SK-N-SH (cell line): Measurements from ENCODE around the gene ACTN2. TPM values are rescaled to one million over a fixed set of nuclear protein-coding genes. Genes with fewer than 3 reads are reported as not detected.

Experiments
- CTCF ChIA-PET: fragments of 300-600, 350-600 bp; formaldehyde crosslinking; extraction: SDS; loops from one replicate; lab custom pipeline; 2021; lab: Yijun Ruan, JAX
- POLR2A ChIA-PET: fragments of 350-600 bp; sonication (Branson Sonifier 250); formaldehyde crosslinking; extraction: SDS; loops from one replicate; lab custom pipeline; 2020; ENCODE audit warnings: antibody characterized with exemption, inconsistent platforms; lab: Yijun Ruan, JAX
- DNase-seq: peaks from one replicate; pipeline ENCODE4 v3.0.0; 2012
- H2AFZ ChIP-seq: fragments of 200-600 bp; sonication (generic); 2 replicates; pipeline ENCODE4 v1.8.1; 2016; ENCODE audit warnings: antibody characterized with exemption, mild to moderate bottlenecking, low read depth
- H3F3A ChIP-seq: fragments of 200-600 bp; sonication (generic); replicated peaks from 2 replicates; pipeline ENCODE3; 2016; ENCODE audit warnings: antibody characterized with exemption, mild to moderate bottlenecking; ENCODE audit not compliant: insufficient read depth
- H3K27ac ChIP-seq, 2 experiments: fragments of 200-500 bp in 1 of 2; fragments of 200-600 bp in 1 of 2; sonication (Bioruptor generic) in 1 of 2; sonication (generic), shearing (Covaris generic) in 1 of 2; 2 replicates each; pipeline versions ENCODE4 v1.5.1 to v1.6.1; 2014 to 2016; ENCODE audit warnings: low read depth in 2 of 2, inconsistent platforms in 1 of 2, low read length in 1 of 2, mild to moderate bottlenecking in 1 of 2, mixed read lengths in 1 of 2
- H3K27me3 ChIP-seq: fragments of 200-600 bp; sonication (generic), shearing (Covaris generic); 2 replicates; pipeline ENCODE4 v1.6.1; 2016; ENCODE audit warnings: mixed run types; ENCODE audit not compliant: insufficient read depth
- H3K36me3 ChIP-seq, 2 experiments: fragments of 200-500 bp in 1 of 2; fragments of 200-600 bp in 1 of 2; sonication (Bioruptor generic) in 1 of 2; sonication (generic) in 1 of 2; replicated peaks in 1 of 2; 2 replicates each; pipeline versions ENCODE3 to v1.5.1; 2014 to 2016; ENCODE audit warnings: low read length in 1 of 2, mild to moderate bottlenecking in 1 of 2; ENCODE audit not compliant: insufficient read depth in 2 of 2, control insufficient read depth in 1 of 2
- H3K4me1 ChIP-seq, 2 experiments: fragments of 200-500 bp in 1 of 2; fragments of 200-600 bp in 1 of 2; sonication (Bioruptor generic) in 1 of 2; sonication (generic), shearing (Covaris generic) in 1 of 2; 2 replicates each; pipeline versions ENCODE4 v1.5.1 to v1.6.1; 2014 to 2016; ENCODE audit warnings: low read depth in 1 of 2, low read length in 1 of 2, mixed run types in 1 of 2; ENCODE audit not compliant: insufficient read depth in 2 of 2, control insufficient read depth in 1 of 2
- H3K4me2 ChIP-seq: fragments of 200-600 bp; sonication (generic), shearing (Covaris generic); 2 replicates; pipeline ENCODE4 v1.6.1; 2017; ENCODE audit warnings: mixed run types
- H3K4me3 ChIP-seq, 2 experiments: fragments of 200-500 bp in 1 of 2; fragments of 200-600 bp in 1 of 2; sonication (Bioruptor generic) in 1 of 2; sonication (generic), shearing (Covaris generic) in 1 of 2; 2 replicates each; pipeline versions ENCODE4 v1.5.1 to v1.8.1; 2014 to 2016; ENCODE audit warnings: low read depth in 2 of 2, inconsistent platforms in 1 of 2, low read length in 1 of 2, mild to moderate bottlenecking in 1 of 2, mixed read lengths in 1 of 2, moderate library complexity in 1 of 2
- H3K79me2 ChIP-seq: fragments of 200-600 bp; sonication (generic); 2 replicates; pipeline ENCODE4 v1.8.1; 2017; ENCODE audit warnings: mild to moderate bottlenecking; ENCODE audit not compliant: insufficient read depth
- H3K9ac ChIP-seq: fragments of 200-600 bp; sonication (generic); 2 replicates; pipeline ENCODE4 v1.6.1; 2017; ENCODE audit warnings: mixed run types
- H3K9me2 ChIP-seq: fragments of 200-600 bp; sonication (generic); 2 replicates; pipeline ENCODE4 v1.6.1; 2017; ENCODE audit warnings: mixed run types
- H3K9me3 ChIP-seq: fragments of 200-600 bp; sonication (generic); 2 replicates; pipeline ENCODE4 v1.6.1; 2017; ENCODE audit warnings: mixed run types, mild to moderate bottlenecking, moderate library complexity
- H4K20me1 ChIP-seq: fragments of 200-600 bp; sonication (generic); 2 replicates; pipeline ENCODE4 v1.6.1; 2017; ENCODE audit warnings: mild to moderate bottlenecking, mixed run types; ENCODE audit not compliant: insufficient read depth
- ELF1 ChIP-seq: IDR thresholded peaks from 2 replicates; pipeline ENCODE4 v1.4.0; 2012
- FOXM1 ChIP-seq: IDR thresholded peaks from 2 replicates; pipeline ENCODE4 v1.4.0; 2012; ENCODE audit warnings: low read depth, mild to moderate bottlenecking
- GABPA ChIP-seq: IDR thresholded peaks from 2 replicates; pipeline ENCODE4 v1.4.0; 2012; ENCODE audit warnings: low read depth, mild to moderate bottlenecking
- GATA2 ChIP-seq: sonication (generic); formaldehyde crosslinking; IDR thresholded peaks from 2 replicates; pipeline ENCODE4 v1.5.0; 2020; ENCODE audit warnings: mild to moderate bottlenecking, missing genetic modification reagents
- JUND ChIP-seq: IDR thresholded peaks from 2 replicates; pipeline ENCODE4 v1.4.0; 2012
- MEF2A ChIP-seq: IDR thresholded peaks from 2 replicates; pipeline ENCODE4 v1.4.0; 2012; ENCODE audit warnings: low read depth, borderline replicate concordance
- MXI1 ChIP-seq: IDR thresholded peaks from 2 replicates; pipeline ENCODE4 v1.6.1; 2012; ENCODE audit warnings: mild to moderate bottlenecking, low read depth, low read length, improper control_type of control experiment
- NFIC ChIP-seq: IDR thresholded peaks from 2 replicates; pipeline ENCODE4 v1.4.0; 2012; ENCODE audit warnings: borderline replicate concordance
- POLR2AphosphoS5 ChIP-seq: IDR thresholded peaks from 2 replicates; pipeline ENCODE4 v1.6.1; 2012; ENCODE audit warnings: low read depth, low read length
- SIN3A ChIP-seq: IDR thresholded peaks from 2 replicates; pipeline ENCODE4 v1.6.1; 2012; ENCODE audit warnings: low read depth, mild to moderate bottlenecking, low read length, moderate library complexity, borderline replicate concordance
- TAF1 ChIP-seq: IDR thresholded peaks from 2 replicates; pipeline ENCODE4 v1.6.1; 2012; ENCODE audit warnings: low read depth, mild to moderate bottlenecking, low read length, moderate library complexity, borderline replicate concordance
- TCF12 ChIP-seq: IDR thresholded peaks from 2 replicates; pipeline ENCODE4 v1.4.0; 2012
- TEAD4 ChIP-seq: IDR thresholded peaks from 2 replicates; pipeline ENCODE4 v1.4.0; 2012; ENCODE audit warnings: mild to moderate bottlenecking, borderline replicate concordance; ENCODE audit not compliant: insufficient read depth
- YY1 ChIP-seq: IDR thresholded peaks from 2 replicates; pipeline ENCODE4 v1.4.0; 2012; ENCODE audit warnings: low read depth, mild to moderate bottlenecking
- WGBS: methylation state at CpG from one replicate; pipeline ENCODE4 v1.1.6; 2017; ENCODE audit warnings: low lambda C conversion rate; 5-methylcytosine and 5-hydroxymethylcytosine counted together
- polyA plus RNA-seq, 3 experiments: library from polyadenylated mRNA; depleted of rRNA; stranded (reverse); fragments of >200 nt; gene quantifications; 2 replicates each; pipeline ENCODE4 v1.2.3, GENCODE V29; 2012
- TF ChIP-seq, protein P1 (sequence below): IDR thresholded peaks from 2 replicates; pipeline ENCODE4 v1.4.0; 2012; ENCODE audit warnings: low read depth, borderline replicate concordance
- TF ChIP-seq, protein P2 (sequence below): fragments of 200-600 bp; sonication (generic); IDR thresholded peaks from 2 replicates; pipeline ENCODE4 v1.6.1; 2017; ENCODE audit warnings: antibody characterized with exemption, mild to moderate bottlenecking, moderate library complexity
- TF ChIP-seq, protein P3 (sequence below): IDR thresholded peaks from 2 replicates; pipeline ENCODE4; 2012
- TF ChIP-seq, protein P4 (sequence below): IDR thresholded peaks from 2 replicates; pipeline ENCODE4 v1.4.0; 2012; ENCODE audit warnings: low read depth, borderline replicate concordance
- TF ChIP-seq, protein P5 (sequence below): fragments of 150-350 bp; IDR thresholded peaks from 2 replicates; pipeline ENCODE4 v1.6.1; 2016; ENCODE audit warnings: mild to moderate bottlenecking, low read depth, low read length
- TF ChIP-seq, protein P6 (sequence below): fragments of 150-350 bp; IDR thresholded peaks from 2 replicates; pipeline ENCODE4 v1.6.1; 2017; ENCODE audit warnings: antibody characterized with exemption, low read length, low read depth, borderline replicate concordance

ACTN2 gene
- polyA plus RNA-seq, 1 of the 3 experiments (the other 2 are of a cell fraction), result 0.15 TPM

DNA sequence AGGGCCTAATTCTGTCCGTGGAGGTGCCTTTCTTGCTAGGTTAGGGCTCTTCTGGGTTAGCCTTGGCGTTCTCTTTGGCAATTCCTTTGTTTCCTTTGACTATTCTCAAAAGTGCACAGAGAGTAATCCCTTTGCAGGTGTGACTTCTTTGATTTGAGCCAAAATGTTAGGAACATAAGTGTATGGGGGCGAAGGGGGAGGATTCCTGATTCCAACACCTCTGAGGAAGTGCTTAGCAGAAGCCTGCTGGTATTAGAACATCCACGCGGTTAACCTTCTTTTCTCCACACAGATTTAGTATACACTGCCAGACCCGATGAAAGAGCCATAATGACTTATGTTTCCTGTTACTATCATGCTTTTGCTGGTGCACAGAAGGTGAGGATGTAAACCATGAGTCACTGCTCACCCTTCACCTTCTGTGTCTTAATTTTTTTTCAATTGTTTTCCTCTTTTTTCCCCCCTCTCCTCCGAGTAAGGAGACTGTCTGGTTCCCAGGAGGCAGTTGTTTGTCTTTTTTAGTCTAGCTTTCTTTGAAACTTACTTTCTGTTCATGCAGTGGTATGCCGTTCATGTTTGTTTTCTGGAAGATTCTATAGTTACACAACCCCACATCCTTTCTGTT, 48.0 kb downstream of the ACTN2 start:
- H3K9me3 ChIP-seq, result no peaks in the 10 kb centered on the region
- WGBS, result 58% methylated on average over 8 of the region's 8 CpGs
- DNase-seq, result no peak
- H3K27me3 ChIP-seq, result no peaks in the 10 kb centered on the region
- no peaks in the 10 kb centered on the region for H3K4me1 ChIP-seq
- no peaks in the 10 kb centered on the region for H3F3A ChIP-seq
- H3K9ac ChIP-seq, result no peak overlapping the region
- H3K27ac ChIP-seq, result no peak overlapping the region
- H4K20me1 ChIP-seq, result no peaks in the 10 kb centered on the region
- H3K9me2 ChIP-seq, result no peaks in the 10 kb centered on the region
- no peak overlapping the region for H3K4me2 ChIP-seq
- H2AFZ ChIP-seq, result no peak overlapping the region
- no peaks in the 10 kb centered on the region for H3K36me3 ChIP-seq
- H3K79me2 ChIP-seq, result no peaks in the 10 kb centered on the region
- no peak overlapping the region for H3K4me3 ChIP-seq
- CTCF ChIA-PET, result no interaction called here
- TF ChIP-seq SIN3A, result no peak
- TF ChIP-seq NFIC, result no peak
- TF ChIP-seq, protein P1, sequence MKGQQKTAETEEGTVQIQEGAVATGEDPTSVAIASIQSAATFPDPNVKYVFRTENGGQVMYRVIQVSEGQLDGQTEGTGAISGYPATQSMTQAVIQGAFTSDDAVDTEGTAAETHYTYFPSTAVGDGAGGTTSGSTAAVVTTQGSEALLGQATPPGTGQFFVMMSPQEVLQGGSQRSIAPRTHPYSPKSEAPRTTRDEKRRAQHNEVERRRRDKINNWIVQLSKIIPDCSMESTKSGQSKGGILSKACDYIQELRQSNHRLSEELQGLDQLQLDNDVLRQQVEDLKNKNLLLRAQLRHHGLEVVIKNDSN, result no peak
- no peak for TF ChIP-seq TAF1
- no peak for TF ChIP-seq MEF2A
- TF ChIP-seq FOXM1, result no peak
- TF ChIP-seq, protein P2, sequence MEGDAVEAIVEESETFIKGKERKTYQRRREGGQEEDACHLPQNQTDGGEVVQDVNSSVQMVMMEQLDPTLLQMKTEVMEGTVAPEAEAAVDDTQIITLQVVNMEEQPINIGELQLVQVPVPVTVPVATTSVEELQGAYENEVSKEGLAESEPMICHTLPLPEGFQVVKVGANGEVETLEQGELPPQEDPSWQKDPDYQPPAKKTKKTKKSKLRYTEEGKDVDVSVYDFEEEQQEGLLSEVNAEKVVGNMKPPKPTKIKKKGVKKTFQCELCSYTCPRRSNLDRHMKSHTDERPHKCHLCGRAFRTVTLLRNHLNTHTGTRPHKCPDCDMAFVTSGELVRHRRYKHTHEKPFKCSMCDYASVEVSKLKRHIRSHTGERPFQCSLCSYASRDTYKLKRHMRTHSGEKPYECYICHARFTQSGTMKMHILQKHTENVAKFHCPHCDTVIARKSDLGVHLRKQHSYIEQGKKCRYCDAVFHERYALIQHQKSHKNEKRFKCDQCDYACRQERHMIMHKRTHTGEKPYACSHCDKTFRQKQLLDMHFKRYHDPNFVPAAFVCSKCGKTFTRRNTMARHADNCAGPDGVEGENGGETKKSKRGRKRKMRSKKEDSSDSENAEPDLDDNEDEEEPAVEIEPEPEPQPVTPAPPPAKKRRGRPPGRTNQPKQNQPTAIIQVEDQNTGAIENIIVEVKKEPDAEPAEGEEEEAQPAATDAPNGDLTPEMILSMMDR, result no peak
- no peak for TF ChIP-seq GATA2 (CRISPR knock-in tag)
- TF ChIP-seq ELF1, result no peak
- TF ChIP-seq GABPA, result no peak
- TF ChIP-seq, protein P3, sequence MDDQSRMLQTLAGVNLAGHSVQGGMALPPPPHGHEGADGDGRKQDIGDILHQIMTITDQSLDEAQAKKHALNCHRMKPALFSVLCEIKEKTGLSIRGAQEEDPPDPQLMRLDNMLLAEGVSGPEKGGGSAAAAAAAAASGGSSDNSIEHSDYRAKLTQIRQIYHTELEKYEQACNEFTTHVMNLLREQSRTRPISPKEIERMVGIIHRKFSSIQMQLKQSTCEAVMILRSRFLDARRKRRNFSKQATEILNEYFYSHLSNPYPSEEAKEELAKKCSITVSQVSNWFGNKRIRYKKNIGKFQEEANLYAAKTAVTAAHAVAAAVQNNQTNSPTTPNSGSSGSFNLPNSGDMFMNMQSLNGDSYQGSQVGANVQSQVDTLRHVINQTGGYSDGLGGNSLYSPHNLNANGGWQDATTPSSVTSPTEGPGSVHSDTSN, result no peak
- TF ChIP-seq, protein P4, sequence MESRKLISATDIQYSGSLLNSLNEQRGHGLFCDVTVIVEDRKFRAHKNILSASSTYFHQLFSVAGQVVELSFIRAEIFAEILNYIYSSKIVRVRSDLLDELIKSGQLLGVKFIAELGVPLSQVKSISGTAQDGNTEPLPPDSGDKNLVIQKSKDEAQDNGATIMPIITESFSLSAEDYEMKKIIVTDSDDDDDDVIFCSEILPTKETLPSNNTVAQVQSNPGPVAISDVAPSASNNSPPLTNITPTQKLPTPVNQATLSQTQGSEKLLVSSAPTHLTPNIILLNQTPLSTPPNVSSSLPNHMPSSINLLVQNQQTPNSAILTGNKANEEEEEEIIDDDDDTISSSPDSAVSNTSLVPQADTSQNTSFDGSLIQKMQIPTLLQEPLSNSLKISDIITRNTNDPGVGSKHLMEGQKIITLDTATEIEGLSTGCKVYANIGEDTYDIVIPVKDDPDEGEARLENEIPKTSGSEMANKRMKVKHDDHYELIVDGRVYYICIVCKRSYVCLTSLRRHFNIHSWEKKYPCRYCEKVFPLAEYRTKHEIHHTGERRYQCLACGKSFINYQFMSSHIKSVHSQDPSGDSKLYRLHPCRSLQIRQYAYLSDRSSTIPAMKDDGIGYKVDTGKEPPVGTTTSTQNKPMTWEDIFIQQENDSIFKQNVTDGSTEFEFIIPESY, result no peak
- TF ChIP-seq, protein P5, sequence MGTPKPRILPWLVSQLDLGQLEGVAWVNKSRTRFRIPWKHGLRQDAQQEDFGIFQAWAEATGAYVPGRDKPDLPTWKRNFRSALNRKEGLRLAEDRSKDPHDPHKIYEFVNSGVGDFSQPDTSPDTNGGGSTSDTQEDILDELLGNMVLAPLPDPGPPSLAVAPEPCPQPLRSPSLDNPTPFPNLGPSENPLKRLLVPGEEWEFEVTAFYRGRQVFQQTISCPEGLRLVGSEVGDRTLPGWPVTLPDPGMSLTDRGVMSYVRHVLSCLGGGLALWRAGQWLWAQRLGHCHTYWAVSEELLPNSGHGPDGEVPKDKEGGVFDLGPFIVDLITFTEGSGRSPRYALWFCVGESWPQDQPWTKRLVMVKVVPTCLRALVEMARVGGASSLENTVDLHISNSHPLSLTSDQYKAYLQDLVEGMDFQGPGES, result no peak
- no peak for TF ChIP-seq YY1
- no peak for TF ChIP-seq TEAD4
- no peak for TF ChIP-seq MXI1
- TF ChIP-seq, protein P6, sequence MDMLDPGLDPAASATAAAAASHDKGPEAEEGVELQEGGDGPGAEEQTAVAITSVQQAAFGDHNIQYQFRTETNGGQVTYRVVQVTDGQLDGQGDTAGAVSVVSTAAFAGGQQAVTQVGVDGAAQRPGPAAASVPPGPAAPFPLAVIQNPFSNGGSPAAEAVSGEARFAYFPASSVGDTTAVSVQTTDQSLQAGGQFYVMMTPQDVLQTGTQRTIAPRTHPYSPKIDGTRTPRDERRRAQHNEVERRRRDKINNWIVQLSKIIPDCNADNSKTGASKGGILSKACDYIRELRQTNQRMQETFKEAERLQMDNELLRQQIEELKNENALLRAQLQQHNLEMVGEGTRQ, result no peak
- no peak for TF ChIP-seq TCF12
- no peak for TF ChIP-seq POLR2AphosphoS5
- no peak for TF ChIP-seq JUND
- TF ChIP-seq, all 33 proteins: peak for 0
- POLR2A ChIA-PET, result no interaction called here
